Right renal cortex interstitium (tissue), 3 donors: Measurements from ENCODE around the gene GDPD4. TPM values are rescaled to one million over a fixed set of nuclear protein-coding genes. Genes with fewer than 3 reads are reported as not detected.

Experiments
- DNase-seq, 3 donors: peaks; one replicate each; pipeline ENCODE4 v3.0.0-alpha.2; 2013; ENCODE audit warnings: low read depth in 3 of 3, low spot score in 2 of 3
- polyA plus RNA-seq, 3 donors: library from polyadenylated mRNA; unstranded; fragments of 120-200 nt; gene quantifications; one replicate each; pipeline ENCODE4 v1.2.1, GENCODE V29; 2013; ENCODE audit not compliant: insufficient read length in 3 of 3

The GDPD4 gene
- polyA plus RNA-seq, 3 donors = 0.04 to 0.35 TPM; not detected in 1

DNA sequence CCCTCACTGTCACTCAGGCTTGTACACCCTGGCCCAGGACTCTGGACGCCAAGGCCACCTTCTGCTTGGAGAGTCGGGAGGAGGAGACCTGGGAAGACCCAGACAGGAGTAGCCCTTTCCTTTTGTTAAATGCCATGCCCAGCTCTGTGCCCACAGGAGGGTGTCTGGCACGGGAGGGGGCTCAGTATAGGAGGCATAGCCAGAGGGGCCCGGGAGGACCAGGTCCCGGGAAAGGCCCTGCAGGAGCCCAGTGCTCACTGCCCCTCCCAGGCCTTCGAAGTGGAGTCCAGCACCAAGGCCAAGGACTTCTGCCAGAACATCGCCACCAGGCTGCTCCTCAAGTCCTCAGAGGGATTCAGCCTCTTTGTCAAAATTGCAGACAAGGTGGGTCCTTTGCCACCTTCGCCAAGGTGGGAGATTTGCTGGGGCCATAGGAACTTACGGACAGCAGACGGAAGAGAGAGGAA is 94.4 kb downstream of the GDPD4 start:
- no peak for DNase-seq

GRCh38 chr11:77206264-77207018 is 95.0 kb downstream of the GDPD4 start:
- DNase-seq = no peak

DNA sequence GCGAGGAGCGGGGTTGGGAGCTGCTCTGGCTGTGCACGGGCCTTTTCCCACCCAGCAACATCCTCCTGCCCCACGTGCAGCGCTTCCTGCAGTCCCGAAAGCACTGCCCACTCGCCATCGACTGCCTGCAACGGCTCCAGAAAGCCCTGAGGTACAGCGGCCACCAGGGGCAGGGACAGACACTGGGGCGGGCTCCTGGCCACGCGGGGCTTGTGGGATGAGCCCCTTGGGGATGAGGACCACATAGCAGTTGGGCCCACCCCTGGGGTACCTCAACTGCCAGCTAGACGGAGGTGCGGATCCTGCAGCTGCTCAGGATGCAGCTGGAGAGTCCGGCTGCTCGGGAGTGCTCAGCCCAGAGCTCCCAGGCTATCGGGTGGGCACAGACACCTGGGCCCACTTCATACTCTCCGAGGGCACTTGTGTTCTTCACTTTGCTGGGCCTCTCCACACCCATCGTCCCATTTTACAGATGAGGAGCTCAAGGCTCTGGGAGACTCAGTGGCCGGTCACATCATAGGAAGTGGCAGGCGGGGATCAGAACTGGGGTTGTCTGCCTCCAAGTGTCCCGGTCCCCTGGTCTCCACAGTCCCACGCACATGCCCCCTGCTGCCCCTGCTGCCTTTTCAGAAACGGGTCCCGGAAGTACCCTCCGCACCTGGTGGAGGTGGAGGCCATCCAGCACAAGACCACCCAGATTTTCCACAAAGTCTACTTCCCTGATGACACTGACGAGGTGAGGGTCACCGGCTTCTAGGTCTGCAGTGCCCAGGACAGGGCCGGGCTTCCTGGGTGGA is 95.8 kb downstream of the GDPD4 start:
- no peak for DNase-seq

- no peak for DNase-seq
These were observed 96.6 kb downstream of the GDPD4 start for GRCh38 chr11:77204754-77205466.

DNA sequence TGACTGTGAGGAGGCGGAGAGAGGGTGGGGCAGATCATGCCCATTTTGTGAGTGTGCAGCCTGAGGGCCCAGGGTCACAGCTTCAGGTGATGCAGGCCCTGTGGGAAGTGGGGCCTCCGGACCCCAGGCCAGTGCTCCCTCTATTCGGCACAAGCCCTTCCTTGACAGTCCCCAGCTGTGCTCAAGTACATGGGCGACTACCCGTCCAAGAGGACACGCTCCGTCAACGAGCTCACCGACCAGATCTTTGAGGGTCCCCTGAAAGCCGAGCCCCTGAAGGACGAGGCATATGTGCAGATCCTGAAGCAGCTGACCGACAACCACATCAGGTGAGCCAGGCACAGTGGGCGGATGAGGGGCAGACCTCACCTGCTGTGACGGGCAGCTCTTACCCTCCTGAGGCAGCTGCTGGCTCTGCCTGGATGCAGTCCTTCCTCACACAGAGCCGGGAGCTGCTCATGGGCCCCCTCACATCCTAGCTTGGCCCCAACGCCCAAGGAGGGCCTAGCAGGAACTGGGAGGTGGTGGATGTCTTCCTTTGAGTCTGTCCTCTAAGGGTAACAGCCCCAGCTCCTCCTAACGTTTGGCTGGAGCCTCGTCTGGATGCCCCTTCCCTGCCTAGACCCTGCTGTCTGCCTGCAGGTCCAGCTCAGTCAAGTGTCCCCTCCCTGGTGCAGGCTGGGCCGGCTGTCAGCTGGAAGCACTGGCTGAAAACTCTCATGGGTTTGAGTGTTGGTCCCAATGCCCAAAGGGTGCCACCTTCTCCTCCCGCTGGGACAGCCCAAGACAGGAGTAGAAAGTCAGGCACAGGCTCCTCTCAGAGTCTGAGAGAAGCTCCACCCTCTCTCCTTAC is 97.4 kb downstream of the GDPD4 start:
- DNase-seq = no peak

DNA sequence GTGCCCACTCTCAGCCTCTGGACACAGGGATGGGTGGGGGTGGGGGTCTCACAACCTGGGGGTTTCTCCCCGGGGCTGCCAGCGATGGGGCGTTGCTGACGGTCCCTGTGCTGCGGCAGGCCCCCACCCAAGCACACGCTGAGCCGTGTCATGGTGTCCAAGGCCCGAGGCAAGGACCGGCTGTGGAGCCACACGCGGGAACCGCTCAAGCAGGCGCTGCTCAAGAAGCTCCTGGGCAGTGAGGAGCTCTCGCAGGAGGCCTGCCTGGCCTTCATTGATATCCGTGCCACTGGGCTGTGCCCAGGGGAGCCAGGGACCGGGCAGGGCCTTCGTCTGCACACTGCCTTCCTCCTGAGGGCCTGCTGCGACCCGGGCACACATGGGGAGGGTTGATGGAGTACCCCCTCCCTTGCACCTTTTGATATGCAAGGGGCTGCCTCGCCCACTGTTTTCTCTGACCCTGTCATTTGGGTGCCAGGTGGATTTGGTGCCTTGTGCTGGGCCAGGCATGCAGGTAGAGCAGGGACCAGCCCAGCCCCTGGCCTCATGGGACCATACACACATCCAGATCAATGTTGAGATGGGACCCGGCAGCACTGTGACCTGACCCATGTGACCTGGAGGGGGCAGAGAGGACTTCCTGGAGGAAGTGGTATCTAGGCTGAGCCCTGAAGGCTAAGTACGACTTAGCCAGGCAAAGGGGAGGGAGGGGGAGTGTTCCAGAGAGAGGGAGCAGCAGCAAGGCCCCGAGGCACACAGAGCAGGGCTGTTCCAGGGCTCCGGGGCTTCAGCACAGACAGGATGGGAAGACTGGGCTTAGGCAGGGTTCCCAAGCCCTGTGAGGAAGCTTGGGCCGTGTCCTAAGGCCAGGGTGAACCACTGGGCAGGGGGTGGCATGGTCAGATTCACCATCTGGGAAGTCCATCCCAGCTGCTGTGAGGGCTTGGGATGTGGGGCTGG is 98.3 kb downstream of the GDPD4 start:
- DNase-seq = no peak

DNA sequence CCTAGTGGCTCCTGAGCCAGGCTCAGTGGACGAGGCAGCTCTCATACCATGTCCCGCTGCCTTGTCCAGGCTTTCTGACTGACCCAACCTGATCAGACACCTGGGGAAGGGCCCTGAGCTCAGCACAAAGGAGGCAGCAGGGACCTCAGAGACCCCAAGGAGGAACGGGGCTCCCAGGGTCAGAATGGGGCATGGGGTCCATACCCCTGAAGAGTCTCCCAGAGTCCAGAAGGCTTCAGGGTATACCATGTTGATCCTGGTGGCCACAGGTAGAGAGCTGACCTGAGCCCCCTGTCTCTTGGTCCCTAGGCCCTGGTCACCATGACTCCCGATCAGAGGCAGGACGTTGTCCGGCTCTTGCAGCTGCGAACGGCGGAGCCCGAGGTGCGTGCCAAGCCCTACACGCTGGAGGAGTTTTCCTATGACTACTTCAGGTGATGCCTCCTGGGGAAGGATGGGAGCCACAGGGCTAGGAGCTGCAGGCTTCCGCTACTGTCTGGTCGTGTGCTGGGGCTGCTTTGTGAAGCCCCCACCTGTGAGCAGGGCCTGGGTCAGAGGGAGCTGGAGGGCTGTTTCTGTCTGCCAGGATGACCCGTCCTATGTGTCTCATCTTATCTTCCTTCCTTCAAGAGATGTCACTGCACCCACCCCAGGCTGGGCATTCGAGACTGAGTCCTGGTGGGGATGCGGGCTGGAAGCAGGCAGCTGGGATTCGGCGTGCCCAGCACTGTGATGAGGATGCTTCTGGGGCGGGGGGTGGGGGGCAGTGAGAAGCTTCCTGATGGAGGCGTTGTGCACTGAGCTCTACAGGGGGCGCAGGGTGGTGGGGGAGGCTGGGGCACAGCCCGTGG is 99.3 kb downstream of the GDPD4 start:
- DNase-seq = no peak

- DNase-seq = no peak
These were observed 100.1 kb downstream of the GDPD4 start for GRCh38 chr11:77201370-77201769.

DNA sequence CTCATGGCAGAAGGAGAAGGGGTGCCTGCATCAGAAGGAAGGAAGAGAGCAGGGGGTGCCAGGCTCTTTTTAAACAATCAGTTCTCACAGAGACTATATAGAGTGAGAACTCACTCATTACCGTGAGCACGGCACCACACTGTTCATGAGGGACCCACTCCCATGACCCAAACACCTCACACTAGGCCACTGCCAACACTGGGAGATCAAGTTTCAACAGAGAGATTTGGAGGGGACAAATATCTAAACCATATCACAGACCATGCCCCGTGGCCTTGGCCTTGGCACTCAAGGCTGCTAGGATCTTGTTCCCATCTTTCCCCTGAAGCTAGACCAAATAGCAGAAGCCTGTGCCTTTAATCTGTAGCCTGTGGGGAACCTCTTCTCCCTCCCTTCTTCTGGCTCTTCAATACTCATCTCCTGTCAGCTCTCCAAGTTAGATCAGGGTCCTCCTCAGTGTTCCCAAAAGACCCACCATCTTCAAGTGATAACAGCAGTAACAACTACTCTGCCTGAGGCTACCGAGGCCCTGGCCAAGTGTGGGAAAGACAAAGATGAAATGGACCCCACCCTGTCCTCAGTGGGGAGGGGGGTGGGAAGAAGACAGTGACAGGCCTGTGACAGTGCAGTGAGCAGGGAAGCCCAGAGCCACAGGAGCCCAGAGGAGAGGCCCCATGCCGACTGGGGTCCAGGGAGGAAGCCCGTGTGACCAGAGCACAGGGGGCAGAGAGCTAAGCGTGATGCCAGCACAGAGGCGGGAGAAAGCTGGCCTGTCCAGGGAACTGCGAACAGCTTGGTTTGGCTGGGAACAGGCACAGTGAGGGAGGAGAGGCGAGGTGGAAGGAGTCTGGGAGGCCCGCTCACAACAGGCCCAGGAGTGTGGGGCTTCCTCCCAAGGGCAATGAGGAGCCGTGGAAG is 100.9 kb downstream of the GDPD4 start:
- DNase-seq = no peak

DNA sequence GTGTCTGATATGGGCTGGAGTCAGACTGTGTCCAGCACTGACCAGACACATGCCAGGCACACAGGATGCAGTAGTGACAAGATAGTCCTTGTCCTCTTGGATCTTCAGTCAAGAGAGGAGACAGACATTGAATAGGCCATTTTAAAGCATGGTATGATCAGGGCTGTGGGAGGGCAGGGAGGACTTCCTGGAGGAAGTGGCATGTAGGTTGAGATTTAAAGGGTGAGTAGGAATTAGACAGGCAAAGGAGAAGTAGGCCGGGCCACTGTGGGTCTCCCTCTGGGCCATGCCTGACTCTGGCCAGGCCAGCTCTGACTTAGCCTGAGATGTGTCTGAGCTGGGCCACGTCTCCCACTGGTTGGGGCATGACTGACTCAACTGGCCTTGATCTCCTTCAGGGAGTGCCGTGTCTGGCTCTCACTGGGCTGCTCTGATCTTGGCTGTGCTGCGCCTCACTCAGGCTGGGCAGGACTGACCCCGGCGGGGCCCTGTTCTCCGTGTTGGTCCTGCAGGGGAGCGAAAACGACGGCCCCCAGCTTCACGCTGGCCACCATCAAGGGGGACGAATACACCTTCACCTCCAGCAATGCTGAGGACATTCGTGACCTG is 102.2 kb downstream of the GDPD4 start:
- no peak for DNase-seq

- DNase-seq = no peak
These were observed 103.0 kb downstream of the GDPD4 start for GRCh38 chr11:77198440-77198849.

- DNase-seq = no peak
These were observed 103.7 kb downstream of the GDPD4 start for GRCh38 chr11:77197626-77198320.

- DNase-seq = no peak
These were observed 104.5 kb downstream of the GDPD4 start for GRCh38 chr11:77196961-77197360.

DNA sequence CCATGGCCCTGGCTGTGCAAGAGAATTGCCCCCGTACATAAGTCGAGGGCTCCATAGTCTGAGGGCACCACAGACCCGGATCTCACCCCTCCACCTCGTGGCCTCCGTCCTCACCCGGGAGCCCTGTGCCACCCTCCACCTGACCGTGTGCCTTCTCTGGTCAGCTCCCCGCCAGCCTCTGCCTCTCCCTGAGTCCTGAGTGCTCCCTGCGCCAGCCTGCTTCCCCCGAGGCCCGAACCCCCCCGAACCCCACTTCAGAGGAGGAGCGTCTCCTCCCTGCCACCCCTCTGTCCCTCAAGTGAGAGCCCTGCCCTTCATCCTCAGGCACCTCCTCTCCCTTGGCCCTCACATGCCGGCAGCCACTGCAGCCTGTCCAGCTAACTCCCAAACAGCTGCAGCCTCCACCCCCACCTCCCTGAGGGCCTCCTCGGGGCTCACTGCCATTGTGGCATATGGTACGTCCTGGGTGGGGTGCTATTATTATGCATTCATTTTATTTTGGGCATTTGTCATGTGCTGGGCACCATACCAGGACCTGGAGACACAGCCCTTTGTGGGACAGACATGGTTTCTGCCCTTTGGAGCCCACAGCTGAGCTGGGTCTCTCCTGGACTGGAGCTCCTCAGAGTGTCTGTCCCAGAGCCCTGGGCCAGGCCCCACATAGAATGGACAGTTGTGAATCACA is 106.3 kb downstream of the GDPD4 start:
- no peak for DNase-seq

DNA sequence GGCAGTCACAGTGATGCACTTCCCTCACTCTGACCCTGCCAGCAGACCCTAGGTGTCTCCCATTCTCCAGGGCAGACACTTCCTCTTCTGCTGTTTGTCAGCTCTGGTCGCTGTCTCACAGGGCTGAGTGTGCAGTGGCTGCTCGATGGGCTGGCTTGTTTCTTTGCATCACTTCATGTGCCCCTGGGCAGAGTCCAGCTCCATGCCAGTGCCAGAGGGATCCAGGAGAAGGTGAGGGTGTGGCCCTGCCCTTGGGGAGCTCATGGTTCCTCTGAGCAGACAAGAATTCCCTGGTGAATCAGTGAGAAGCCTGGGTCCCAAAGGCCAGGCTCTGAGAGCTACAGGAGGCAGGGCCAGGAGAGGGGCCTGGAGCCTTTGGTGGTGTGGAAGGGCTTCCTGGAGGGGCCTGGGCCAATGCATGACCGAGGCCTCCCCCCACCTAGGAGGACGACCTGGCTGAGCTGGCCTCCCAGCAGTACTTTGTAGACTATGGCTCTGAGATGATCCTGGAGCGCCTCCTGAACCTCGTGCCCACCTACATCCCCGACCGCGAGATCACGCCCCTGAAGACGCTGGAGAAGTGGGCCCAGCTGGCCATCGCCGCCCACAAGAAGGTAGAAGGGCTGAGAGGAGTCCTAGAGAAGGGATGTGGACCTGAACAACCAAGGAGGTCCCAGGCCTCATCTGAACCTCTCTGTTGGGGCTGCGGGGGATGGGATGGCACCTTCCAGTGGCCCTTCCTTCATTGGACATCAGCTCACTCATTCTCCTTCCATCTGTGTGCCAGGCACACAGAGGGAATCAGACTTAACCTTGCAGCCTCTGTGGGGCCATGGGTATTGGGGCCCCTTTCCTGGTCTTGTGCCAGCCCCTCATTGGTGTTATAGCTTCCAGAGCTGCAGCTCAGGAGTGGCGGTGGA is 107.3 kb downstream of the GDPD4 start:
- DNase-seq = no peak
